ENCODE measurements around the gene GABRB1.

DNA sequence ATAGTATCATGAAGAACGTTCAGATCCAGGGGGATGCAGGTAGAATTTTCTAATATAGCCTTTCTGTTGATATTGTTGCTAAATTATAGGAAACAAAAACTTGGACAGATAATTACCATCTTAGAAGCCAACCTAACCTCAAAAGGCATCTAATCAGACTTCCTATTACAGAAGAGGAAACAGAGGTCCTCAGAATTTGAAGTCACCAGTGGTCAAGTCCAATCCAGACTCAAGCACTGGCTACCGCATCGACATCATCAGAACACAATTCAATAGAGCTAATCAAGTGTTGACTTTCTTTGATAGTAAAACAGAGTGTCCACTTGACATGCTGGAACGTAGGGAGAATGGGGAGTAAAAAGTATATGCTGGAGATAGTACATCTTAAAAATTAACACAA, 443.4 kb downstream of the GABRB1 start:
- no peak for TF ChIP-seq SRF (IDR thresholded peaks at IDR 0.05; ENCODE audit: low read depth)
- TF ChIP-seq, protein P1, sequence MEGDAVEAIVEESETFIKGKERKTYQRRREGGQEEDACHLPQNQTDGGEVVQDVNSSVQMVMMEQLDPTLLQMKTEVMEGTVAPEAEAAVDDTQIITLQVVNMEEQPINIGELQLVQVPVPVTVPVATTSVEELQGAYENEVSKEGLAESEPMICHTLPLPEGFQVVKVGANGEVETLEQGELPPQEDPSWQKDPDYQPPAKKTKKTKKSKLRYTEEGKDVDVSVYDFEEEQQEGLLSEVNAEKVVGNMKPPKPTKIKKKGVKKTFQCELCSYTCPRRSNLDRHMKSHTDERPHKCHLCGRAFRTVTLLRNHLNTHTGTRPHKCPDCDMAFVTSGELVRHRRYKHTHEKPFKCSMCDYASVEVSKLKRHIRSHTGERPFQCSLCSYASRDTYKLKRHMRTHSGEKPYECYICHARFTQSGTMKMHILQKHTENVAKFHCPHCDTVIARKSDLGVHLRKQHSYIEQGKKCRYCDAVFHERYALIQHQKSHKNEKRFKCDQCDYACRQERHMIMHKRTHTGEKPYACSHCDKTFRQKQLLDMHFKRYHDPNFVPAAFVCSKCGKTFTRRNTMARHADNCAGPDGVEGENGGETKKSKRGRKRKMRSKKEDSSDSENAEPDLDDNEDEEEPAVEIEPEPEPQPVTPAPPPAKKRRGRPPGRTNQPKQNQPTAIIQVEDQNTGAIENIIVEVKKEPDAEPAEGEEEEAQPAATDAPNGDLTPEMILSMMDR (IDR thresholded peaks at IDR 0.05 in 2 of 3, conservative IDR thresholded peaks at IDR 0.05 in 1 of 3; ENCODE audit: borderline replicate concordance in 1 of 3, insufficient read depth in 1 of 3, low read depth in 2 of 3, low read length in 2 of 3): no peak
- TF ChIP-seq SIN3A (IDR thresholded peaks at IDR 0.05; ENCODE audit: low read depth): no peak
- TF ChIP-seq POLR2A (IDR thresholded peaks at IDR 0.05; ENCODE audit: borderline replicate concordance, extremely low read depth, insufficient read depth, insufficient read length): no peak
- TF ChIP-seq FOSL1 (IDR thresholded peaks at IDR 0.05; ENCODE audit: low read depth): no peak
- TF ChIP-seq POLR2AphosphoS5 (IDR thresholded peaks at IDR 0.05; ENCODE audit: low read depth, low read length): no peak
- TF ChIP-seq EZH2 (IDR thresholded peaks at IDR 0.05): no peak
- TF ChIP-seq YY1 (IDR thresholded peaks at IDR 0.05; ENCODE audit: extremely low read depth, insufficient replicate concordance, low read depth, low read length): no peak

Measured in HCT116 (cell line).